D341Med (cell line): ENCODE results near the gene TBC1D5.

Source experiments
- DNase-seq: peaks from one replicate; pipeline ENCODE4 v3.0.0; 2012; ENCODE audit warnings: low spot score

TBC1D5 gene

DNA sequence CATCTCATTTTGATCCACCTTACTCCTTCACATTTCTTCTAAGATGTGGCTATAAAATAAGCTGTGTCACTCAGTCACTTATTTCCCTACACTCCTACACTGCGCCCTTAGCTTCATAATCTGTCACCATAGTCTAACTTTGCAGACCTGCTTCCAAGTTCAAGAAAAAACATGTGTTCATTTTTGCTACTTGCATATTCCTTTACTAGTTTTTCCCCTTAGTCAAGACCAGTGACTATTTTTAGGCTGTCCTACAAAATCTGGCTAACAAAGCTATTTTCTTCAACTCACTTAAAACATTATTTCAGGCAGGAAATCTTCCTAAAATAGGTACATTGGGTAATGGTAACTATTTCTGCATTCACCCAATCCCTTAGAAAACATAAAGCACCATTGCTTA, 272.5 kb downstream of the TBC1D5 start:
- no peak for DNase-seq

DNA sequence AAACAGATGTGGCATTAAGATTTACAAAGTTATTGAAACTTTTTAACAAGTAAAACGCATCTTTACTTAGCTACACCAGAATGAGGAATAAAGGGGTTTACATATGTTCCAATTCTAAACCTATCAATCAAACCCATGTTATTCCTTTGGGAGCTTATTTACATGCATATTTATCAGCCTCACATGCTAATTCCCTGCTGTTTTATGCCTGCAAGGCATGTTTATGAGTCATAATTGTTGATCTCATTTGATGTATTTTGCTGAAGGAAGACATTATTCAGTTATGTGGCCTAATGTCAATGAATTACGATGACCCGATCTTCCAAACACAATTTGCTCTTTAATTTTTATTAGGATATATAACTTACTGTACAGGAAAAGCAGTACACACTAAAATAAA, 272.9 kb downstream of the TBC1D5 start:
- DNase-seq: no peak

DNA sequence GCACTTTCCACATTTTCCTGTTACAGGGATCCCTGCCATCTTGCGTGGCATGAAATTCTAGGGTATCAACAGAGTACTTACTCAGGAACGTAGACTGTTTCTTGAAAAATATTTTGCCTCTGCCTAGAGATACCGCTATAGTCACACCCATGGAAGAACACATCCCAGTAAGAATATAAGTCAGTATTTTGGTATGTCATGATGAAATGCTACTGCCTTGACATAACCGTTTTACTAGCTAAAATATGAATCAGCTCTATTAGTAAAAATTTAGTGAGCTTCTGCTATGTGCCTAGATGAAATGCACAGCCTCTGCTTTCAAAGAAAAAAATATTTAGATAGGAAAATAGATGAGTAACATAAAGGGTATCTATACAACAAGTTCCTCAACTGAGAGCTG, 276.4 kb downstream of the TBC1D5 start:
- DNase-seq: no peak

DNA sequence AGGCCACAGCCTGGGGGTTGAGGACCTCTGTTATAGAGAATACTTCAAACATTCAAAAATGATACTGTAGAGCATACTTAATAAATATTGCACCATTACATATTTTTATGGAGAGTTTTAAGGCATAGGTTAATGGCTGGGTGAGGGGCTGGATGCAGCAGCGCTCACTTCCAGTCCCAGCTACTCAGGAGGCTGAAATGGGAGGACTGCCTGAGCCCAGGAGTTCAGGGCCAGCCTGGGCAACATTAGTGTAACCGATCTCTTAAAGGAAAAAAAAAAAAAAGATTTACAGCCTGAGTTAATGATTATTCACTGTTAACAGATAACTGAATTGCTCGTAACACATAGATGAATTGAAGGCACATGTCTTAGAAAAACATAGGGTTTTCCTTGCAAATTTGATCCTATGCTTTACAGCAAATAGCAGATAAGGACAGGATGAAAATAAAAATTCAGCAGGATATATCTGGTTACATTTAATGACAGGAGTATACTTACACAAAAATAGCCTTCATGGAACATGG, 282.9 kb downstream of the TBC1D5 start:
- DNase-seq: no peak

DNA sequence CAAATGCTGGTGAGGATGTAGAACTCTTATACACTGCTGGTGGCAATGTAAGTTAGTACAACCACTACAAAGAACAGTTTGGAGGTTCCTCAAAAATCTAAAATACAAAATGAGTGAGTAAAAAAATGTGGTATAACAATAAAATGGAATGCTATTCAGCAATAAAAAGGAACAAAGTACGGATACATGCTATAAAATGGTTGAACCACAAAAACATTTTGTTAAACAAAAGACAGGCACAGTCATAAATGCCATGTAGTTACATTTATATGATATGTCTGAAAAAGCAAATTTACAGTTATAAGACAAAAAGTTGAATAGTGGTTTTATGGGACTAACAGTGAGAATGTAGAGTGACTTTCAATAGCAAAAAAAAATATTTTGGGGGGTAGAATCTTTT, 285.8 kb downstream of the TBC1D5 start:
- no peak for DNase-seq

DNA sequence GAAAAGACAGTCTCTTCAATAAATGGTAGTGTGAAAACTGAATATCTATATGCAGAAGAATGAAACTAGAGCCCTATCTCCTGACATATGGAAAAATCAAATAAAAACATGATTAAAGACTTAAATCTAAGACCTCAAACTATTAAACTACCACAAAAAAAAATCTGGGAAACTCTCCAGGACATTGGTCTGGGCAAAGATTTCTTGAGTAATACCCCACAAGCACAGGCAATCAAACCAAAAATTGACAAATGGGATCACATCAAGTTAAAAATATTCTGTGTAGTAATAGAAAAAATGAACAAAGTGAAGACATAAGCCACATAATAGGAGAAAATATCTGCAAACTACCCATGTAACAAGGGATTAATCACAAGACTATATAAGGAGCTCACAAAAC, 286.4 kb downstream of the TBC1D5 start:
- DNase-seq: no peak

DNA sequence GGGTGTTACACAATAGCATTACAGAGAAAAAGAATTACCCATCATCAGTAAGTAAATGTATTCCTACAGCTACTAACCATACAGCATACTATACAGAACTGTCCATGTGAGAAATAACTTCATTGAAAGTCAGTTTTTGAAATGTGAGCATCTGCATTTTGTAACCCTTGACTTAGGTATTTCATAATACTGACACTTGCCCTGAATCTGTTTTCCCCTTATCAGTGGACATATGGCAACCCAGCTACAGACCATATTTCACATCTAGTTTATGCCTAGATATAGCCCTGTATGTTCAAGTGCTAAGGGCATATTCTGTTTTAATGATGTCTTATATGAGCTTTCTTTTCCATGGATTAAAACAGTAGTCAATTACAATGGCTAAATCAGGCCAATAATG, 297.6 kb downstream of the TBC1D5 start:
- no peak for DNase-seq

DNA sequence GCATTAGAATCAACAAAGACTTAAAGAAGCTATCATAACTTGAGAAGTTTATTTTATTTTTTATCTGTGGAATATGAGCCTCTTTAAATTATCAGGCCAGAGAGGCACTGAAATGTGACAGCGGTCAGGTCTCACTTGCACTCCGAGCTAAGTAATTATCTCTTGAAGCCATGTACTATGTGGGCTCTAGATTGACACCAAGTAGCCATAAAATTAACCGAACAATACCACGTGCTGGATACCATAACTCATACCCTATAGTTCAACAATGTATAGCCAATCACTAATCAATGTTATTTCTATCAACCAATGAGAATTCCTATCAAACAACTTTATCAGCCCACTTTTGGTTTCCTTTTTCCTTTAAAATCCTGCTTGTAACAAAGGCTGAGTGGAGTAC, 299.3 kb downstream of the TBC1D5 start:
- no peak for DNase-seq

DNA sequence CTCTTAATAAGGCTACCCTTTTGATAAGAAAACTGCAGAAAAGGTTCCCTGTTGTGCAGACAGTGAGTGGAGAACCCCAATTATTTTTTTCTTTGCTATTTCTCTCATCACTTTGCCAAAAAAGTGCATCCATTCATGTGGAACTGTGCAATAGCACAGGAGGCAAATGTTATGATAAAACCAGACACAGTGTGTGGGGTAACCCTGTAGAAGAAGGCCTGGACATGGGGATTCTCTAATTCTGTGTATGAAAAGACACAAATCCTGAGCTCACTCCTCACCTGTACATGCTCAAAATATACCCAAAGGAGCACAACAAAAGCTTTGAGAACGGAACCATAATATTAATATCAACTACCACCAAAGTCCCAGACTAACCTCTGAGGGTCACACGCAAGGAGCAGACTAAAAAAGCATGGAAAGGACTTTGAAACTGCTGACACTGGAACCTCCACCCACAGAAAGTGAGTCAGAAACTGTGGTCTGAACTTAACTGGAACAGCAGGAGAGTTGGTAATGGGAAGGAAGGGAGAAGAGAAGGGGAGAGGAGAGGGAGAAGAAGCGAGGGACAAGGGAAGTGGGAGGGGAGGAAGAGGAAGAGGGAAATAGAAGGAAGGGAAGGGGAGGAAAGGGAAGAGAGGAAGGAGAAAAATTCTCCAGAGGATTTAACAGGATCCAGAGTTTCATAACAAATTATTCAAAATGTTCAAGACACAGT, 299.9 kb downstream of the TBC1D5 start:
- no peak for DNase-seq

DNA sequence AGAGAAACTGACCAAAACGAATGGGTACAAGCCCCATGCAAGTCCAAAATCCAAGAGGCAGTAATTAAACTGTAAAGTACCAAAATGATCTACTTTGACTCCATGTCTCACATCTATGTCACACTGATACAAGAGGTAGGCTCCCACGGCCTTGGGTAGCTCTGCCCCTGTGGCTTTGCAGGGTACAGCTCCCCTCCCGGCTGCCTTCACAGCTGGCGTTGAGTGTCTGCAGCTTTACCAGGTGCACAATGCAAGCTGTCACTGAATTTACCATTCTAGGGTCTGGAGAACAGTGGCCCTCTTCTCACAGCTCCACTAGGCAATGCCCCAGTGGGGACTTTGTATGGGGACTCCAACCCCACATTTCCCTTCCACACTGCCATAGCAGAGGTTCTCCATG, 308.6 kb downstream of the TBC1D5 start:
- DNase-seq: no peak

DNA sequence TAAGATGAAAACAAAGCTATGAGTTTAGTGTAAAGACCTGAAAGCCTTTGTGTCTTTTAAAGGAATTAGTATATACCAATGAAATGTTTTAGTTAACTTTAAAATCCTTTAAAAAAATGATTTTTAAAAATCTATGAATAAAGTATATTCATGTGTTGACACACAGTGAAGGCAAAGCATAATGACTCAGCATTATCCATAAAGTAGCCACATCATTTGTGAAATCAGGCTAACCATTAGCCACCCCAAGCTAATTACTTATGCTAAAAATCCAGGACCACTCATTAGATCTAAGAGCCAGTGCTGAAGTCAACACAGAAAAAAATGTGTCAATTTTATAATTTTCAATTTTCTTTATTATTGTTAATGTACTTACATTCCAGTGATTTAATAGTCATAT, 310.2 kb downstream of the TBC1D5 start:
- no peak for DNase-seq

DNA sequence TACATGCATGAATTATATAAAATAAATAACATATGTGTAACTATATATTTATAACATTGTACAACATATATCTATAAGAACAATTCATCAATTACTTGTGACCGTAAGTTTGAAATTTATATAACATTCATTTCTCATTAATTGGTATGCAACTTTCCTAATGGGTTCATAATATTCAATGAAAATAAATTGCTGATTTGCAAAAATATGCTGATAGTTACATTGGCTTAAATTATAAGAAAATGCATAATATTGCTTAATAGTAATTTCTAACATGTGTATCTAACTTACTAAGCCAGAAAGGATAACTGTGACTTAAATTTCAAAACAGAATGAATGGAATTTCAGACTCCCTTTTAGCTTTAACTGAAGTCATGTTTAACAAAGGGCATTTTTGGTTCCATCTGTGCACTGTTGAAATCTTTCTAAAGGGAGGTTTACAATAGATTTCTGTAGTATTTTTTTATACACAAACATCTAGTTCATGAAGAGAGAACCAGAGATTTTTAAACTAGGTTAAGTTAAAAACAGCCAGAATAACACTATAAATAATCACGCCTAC, 310.9 kb downstream of the TBC1D5 start:
- no peak for DNase-seq

DNA sequence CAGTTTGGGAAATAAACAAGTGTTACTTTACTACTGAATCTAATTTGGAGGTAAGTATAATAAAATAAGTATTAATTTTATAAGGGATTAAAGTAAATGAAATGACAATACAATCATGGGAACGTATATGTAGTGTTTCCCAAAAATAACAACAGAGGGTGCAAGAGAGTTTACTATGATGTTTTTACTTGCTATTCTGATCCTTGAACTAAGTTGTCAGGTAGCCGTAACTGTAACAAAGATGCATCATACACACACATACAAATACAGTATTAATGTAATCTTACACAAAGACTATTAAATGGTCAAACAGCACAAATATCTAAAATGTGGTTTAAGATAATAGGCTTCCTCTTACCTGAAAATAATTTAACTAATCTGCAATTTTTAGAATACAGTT, 311.4 kb downstream of the TBC1D5 start:
- DNase-seq: peak; percentile 30

DNA sequence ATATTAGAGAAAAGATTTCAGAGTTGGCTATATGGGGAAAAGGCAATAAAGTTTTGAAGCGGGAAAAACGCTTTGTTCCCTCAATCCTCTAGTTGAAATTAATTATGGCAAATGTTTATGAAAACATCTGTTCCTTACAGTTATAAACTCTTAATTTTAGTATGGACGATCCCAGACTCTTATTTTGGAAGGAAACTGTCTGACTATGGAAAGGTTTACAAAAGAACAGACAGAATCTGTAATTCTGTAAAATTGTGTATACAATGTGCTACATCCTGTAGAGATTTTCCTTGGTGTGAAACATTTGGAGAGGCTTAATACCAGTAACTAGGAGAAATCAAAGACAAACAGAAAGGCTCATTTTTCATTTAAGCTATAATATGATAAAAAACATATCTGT, 311.8 kb downstream of the TBC1D5 start:
- DNase-seq: no peak

DNA sequence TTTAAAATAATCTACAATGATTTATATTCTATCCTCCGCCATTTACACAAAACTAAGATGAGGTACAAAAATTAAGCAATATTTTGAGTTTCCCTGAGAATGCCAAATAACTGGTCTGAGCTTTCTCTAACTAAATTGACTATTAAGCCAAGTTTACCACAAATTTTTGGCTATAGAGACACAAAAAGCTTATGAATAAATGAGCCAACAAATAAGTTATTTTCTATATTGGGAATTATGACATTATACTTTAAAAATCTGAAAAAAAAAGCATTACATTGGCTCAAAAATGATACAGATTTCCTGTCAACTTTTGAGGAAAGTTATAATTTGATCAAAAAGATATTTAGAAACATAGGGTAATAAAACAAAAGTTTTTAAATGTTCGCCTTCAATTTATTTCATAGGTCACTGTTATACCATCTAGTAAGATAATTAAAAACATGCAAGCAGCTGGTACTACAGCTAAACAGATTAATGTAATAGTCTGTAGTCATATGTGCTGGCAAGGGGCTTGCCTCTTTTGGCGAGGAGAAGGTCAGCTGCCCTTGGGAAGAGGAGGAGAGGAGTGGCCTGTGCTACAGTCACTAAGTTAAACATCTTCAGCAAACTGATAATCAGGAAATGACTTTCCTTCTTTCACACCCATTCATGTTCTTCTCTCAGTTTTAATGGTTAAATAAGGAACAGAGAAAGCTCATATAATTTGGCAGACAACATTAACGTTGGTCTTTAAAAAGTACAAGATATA, 318.5 kb downstream of the TBC1D5 start:
- DNase-seq: peak; percentile 41

DNA sequence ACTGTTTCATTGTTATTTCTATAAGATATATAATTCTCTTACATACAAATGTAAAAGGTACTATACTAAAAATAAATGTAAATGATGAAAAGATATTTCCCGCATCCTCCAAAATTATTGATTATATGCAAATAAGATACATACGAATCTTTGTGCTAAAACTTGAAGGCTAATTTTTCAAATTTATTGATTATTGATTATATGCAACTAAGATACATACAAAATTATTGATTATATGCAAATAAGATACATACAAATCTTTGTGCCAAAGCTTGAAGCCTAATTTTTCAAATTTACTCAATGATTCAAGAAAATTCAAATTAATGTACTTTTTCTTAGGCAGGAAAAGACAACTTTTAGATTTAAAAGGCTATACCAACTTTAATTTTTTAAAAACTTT, 319.8 kb downstream of the TBC1D5 start:
- DNase-seq: no peak

DNA sequence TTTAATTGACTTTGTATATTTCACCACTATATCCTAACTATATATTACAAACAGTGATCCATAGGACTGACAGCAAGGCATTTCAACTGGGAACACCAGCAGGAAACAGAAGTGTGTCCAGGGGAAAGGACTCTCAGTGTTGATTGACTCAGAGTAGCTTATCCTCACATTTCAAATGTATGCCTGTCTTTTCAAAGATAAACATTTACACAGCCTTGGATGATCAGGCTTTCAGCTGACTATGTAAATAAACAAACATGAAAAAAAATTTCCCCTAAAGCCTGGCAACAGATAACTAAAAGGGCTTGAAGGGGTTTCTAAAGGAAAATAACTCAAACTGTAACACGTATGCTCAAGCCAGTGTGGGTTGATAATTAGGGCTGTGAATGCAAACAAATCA, 321.8 kb downstream of the TBC1D5 start:
- no peak for DNase-seq

DNA sequence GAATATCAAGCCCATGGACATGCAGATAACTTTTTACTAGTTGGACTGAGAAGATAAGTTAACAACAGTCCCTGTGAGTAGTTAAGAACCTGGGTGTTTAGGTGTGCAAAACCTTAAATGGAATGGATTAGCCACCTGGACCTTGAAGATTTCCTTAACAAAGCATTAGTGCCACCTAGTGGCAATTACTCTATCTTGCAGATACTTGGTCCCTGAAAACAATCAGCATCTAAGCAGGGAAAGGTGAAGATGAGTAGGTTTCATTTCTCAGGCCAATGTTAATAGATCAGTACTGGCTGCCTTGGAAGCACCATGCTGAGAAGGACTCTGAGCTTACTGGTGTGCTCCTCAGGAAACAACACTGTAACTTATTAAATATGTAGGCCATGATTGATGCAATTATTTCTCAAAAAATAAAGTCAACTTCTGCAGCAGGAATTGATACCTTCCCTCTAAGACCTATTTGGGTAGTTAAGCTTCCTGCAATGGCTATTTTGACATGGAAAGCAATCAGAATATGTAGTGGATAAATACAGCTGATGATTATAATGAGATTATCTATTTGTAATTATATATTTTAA, 329.4 kb downstream of the TBC1D5 start:
- peak; percentile 47 for DNase-seq

DNA sequence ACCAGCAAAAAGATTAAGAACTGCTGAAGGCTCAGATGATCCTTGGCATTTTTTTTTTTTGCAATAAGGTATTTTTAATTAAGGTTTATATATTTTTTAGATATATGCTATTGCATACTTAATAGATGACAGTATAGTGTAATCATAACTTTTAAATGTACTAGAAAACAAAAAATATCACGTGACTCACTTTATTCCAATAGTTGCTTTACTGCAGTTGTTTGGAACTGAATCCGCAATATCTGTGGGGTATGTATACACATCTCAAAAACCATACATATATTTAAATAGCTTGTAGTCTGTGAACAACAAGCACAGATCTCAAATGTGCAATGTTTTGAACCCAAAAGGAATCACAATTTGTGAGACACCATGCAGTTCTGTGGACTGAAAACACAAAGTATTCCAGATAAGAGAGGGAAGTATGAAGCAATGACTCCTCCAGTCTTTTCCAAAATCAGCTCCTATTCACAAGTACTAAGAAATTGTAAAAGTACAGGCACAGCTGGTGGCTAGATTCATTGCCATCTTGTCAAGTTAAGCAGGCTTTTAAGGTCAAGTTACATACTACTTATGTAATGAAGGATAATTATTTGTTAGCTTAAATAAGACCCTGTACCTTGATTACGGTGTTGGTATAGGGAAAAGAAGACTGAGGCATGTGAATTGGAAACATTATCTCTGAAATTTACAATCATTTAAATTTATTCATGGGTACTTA, 331.1 kb downstream of the TBC1D5 start:
- DNase-seq: no peak

DNA sequence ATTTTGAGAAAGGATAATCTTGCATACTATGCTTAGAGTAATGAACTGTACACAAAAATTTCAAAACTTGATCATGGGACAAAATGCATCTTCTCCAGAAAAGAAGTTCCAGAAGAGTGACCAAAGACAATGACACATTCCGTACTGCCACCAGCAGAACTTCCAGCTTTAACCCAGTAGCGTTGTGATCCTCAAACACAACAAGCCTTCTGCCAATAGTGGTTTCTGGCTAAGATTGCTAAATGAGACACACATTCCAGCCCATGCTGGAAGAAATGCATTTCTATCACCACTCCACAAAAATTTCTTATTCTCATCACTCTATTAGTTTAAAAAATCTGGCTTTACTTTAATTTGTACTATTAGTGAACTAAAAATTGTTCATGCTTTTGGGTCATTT, 334.9 kb downstream of the TBC1D5 start:
- DNase-seq: no peak

DNA sequence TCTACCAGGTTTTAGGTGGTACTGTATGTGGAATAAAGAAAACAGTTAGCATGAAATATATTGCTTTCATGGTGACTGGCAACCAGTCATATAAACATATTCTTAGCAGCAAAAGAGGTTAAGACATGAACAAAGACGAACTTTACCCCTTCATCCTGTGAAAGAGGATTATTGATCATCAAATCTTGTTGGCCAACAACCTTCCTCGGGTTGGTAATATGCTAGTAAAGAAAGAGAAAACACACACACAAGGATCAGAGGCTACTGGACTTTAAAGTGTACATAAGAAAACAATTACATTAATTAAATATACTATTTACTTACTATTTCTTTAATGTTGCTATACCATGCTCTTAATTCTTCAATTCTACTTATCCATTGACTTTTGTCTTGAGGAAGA, 337.9 kb downstream of the TBC1D5 start:
- DNase-seq: no peak

DNA sequence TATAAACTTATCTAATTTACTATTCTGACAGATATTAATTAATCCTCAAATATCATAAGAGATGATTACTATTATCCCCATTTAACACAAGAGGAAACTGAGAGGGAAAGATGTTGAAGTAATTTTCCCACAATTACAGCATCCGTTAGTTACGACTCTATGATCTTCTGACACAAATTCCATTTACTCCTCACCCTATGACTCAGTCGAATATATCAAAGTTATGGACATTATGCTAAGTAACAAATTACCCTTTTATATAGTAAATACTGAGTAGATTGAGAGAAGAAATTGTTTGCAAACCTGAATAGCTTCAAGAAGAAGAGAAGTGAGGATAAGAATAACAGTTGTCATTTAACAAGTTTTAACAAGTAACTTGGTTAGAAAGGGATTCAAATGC, 340.0 kb downstream of the TBC1D5 start:
- no peak for DNase-seq
